GM18517 (cell line): ENCODE data around the gene CAP2.

Experiments
- ATAC-seq: cut with Tn5 transposase; IDR thresholded peaks from one replicate; pipeline ENCODE4 v1.9.1; 2021; ENCODE audit warnings: mild to moderate bottlenecking, moderate library complexity; ENCODE audit not compliant: unreplicated experiment

Gene CAP2, protein sequence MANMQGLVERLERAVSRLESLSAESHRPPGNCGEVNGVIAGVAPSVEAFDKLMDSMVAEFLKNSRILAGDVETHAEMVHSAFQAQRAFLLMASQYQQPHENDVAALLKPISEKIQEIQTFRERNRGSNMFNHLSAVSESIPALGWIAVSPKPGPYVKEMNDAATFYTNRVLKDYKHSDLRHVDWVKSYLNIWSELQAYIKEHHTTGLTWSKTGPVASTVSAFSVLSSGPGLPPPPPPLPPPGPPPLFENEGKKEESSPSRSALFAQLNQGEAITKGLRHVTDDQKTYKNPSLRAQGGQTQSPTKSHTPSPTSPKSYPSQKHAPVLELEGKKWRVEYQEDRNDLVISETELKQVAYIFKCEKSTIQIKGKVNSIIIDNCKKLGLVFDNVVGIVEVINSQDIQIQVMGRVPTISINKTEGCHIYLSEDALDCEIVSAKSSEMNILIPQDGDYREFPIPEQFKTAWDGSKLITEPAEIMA

DNA sequence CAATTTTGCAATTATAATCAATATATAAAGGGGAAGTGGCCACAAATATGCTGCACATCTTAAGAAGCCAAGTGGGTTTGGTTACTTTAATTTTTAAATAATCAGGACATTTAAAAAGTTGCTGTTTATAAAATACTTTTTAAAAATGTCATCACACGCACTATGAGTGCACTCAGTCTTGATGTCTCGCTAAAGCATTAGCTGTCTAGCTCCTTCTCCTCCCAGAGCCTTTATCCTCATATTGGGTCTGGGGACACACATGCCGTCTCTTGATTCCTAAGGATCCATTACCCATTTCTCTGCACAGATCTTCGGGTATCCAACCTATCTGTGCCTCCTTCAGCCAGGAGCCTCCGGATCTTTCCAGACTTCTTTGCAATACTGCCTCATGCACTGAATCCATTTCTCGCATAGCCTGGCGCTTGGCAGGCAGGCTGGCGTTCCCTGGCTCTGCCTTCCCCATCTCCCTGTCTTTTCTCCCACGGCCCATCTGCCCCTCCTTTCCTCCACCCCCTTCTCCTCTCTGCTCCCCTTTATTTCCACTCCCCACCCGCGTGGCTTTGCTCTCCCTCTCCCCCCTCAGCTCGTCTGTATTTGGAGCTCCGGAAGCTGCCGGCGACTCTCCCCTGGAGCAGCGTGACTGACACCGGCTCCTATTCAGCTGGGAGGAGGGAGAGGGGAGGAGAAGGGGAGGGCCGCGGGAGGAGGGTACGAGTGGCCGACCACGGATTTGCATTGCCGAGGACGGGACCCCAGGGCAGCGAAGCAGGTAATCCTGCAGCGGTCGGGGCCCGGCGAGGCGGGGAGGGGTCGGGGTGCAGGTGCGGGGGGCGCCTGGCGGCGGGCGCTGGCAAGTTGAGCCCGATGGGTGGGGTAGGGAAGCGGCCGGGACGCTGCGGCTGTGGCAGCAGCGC lies at the start of gene CAP2:
Gene CAP2, plus strand, starts transcription at position 618 of the 914 bp plus-strand sequence. CDS start 27,961 bp downstream, outside the sequence.
- no peak for ATAC-seq

DNA sequence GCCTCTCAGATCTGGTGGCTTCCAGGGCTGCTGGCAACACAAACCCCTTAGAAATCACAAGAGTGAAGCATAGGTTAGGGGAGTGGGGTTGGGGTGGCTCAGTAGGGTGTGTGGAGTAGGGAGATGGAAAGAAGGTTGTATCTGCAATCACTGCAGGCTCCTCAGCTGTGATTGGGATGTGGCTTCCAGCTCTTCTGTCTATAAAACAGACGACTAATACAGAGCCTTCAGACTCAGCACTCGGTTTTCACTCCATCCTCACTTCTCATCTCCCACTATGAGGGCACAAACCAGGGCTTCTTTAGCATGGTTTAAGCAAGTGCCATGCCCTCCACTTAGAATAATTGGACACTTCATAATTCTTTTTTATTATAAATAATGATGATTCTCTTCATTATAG lies 46.4 kb upstream of the CAP2 start:
- ATAC-seq = no peak

DNA sequence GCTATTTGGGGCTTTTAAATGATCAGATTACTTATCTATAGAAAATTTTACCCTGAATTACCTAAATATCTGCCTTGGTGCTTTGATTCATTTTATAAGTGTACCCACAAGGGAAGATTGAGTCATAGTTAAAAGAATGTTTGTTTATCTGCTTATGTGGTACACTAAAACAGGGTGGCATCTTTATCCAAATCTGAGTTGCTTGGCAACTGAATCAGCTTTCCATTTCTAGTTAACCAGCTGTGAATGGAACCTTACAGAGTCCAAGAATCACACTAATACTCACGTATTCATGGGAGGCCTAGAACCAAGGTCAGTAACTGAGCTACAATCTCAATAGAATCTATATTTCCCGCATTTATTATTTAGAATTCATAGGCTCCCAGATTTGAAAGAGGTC lies 44.0 kb upstream of the CAP2 start:
- no peak for ATAC-seq

DNA sequence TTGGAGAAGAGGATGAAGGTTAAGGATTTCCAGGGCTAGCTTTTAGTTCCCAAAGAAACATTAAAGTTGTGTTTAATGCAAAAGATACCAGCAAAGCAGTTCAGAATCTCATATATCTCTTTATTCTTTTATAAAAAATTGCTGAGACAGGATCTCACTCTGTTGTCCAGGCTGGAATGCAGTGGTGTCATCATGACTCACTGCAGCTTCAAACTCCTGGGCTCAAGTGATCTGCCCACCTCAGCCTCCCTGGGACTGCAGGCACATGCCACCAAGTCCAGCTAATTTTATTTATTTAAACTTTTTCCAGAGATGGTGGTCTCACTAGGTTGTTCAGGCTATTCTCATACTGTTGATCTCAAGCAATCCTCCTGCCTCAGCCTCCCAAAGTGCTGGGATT lies 41.1 kb upstream of the CAP2 start:
- ATAC-seq = no peak

DNA sequence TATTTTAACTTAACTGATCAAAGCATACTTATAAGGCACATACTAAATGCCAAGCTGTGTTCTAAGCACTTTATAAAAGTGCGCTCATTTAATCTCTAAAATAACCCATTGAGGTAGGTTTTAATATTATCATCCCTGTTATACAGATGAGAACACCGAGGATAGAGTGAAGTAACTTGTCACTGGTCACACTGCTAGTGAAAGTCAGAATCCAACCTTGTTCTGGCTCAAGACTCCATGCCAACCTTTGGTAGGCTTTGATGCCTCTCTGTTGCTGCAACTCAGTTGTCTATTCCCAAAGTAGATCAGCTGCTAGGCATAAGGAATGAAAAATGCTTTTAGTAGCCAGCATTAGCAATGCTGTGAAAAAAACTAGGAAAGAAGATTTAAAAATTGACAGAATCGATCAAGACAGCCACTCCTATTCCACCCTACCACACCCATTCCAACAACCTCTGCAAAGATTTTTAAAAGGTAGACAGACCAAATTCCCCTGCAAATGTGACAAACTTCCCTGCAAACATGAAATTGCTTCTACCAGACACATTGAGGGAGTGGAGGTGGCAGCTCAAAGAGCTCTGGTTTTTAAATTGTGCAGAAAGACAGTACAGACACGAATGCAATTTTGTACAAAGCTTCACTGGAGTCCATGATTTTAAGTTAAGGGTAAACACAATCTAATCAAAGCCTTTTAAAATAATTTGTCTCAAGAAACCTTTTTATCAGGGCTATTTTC lies 39.8 kb upstream of the CAP2 start:
- ATAC-seq = no peak

DNA sequence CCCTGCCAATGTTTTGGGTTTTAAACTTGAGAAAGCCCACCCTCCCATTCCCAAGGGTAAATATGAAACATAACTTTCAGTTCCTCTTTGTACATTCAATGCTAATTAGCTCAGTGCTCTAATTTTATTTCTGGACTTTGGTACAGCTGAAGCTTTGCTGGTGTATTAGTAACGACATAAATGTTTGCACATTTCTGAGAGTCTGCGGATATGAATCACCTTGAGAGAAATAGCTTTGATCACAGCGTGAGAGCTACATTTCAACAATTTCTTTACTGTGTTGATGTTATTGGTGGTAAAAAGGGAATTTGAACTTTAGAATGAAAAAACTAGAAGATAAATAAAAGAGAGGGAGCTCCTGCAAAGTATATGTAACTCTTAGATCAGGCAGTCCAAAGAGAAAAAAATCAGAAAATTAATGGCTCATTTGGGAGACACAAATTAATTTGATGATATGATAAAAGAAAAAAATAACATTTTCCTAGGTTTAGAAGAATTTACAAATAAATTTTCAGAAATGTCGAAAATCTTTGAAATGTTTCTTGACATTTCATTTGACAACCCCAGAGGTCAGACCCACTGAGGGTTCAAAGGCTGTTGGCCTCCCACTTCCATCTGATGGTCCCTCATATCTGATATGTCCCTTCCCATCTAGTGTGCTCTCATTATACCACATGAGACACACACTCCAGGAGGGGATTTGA lies 38.5 kb upstream of the CAP2 start:
- ATAC-seq = no peak

DNA sequence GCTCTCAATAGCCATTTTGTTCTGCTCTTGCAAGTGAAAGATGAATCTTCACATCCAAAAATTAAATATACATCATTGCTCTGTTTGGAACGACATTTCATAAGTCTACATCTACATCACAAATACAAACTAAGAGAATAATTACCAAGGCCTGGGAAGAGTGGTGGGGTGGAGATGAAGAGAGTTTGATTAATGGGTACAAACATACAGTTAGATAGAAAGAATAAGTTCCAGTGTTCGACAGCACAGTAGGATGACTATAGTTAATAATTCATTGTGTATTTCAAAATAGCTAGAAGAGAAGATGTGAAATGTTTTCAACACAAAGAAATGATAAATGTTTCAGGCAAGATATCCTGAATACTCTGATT lies 38.0 kb upstream of the CAP2 start:
- ATAC-seq = no peak

DNA sequence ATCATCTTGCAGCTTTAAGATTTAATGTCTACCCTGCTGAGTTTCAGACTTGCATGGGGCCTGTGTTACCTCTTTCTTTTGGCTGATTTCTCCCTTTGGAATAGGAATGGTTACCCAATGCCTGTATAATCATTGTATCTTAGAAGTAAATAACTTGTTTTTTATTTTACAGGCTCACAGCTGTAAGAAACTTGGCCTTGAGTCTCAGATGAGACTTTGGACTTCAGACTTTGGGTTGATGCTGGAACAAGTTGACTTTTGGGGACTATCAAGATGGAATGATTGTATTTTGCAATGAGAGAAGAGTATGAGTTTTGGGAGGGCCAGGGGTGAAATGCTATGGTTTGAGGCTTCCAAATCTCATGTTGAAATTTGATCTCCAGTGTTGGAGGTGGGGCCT lies 34.9 kb upstream of the CAP2 start:
- no peak for ATAC-seq

DNA sequence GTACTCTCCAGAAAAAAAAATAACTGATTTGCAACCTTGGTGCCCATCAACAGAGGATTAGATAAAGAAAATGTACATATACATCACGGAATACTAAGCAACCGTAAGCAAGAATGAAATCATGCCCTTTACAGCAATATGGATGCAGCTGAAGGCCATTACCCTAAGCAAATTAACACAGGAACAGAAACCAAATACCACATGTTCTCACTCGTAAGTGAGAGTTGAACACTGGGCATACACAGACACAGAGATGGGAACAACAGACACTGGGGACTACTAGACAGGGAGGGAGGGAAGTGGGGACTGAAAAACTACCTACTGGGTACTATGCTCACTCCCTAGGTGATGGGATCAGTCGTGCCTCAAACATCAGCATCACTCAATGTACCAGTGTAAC lies 32.8 kb upstream of the CAP2 start:
- ATAC-seq = no peak

DNA sequence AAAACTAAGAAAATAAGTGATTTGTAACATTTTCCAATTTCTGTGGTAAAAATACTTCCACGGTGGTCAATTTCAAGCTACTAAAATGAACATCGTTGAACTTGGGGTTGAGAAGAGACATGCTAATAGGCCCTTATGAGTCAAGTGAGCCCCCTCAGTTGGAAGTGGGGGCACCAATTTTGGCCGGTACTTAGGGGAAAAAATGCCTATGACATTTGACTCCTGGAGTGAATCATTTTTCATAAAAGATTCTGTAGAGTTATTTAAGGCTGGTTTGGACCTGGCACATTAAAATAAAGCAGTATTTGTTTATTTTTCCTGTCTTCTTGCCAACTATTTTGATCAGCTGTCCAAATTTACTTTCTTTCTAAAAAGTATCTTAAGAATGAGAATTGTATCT lies 32.4 kb upstream of the CAP2 start:
- ATAC-seq = no peak

DNA sequence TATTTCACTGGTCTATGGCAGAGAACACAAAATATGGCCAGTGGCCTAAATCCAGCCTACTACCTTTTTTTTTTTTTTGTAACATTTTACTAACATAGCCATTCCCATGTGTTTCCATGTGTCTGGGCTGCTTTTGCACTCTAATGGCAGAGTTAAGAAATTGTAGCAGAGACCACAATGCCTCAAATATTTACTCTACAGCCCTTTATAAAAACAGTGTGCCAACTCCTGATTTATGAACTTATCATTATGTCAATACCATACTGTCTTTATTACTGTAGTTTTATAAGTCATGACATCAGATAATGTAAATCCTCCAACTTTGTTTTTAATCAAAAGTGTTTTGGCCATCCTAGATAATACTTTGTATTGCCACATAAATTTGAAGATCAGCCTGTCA lies 27.4 kb upstream of the CAP2 start:
- ATAC-seq = no peak

DNA sequence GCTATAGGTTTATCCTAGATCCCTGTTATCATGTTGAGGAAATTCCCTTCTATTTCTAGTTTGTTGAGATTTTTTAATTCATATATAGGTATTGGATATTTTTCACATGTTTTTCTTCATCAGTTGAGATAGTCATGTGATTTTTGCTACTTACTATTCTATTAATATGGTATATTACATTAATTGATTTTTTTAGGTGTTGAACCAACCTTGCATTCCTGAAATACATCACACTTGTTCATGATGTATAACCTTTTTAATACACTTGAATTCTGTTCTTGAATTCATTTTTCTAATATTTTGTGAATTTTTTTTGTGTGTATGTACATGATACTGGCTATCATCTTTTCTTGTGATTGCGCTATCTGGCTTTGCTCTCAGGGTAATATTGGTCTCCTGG lies 25.5 kb upstream of the CAP2 start:
- no peak for ATAC-seq

DNA sequence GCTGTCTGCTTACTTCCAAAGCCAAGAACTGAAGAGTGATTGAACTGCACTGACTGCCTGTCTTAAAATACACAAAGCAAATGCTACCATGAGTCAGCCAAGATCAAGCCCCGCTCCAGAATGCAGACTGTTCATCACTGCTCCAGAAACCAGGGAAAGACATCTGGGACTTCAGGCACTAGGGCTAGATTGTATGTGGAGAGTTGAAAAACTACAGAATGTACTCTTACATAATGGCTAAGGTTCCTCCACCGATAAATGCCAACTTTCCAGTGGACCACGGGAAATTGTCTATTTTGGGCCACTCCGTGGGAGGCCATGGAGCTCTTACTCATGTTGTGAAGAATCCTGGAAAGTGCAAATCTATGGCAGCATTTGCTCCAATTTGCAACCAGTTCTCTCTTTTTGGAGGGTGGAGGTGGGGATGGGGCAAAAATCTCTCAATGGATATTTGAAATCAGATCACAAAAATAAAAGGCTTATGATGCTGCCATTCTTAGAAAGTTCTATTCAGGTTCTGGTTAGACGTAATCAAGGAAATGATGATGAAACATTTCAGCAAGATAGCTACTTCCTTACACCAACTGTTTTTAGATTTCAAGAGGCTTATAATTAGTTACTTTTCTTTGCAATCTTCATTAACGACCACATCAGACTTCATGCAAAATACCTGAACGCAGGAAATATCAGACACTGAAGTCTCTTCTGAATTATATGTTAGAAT lies 11.8 kb upstream of the CAP2 start:
- ATAC-seq = no peak

DNA sequence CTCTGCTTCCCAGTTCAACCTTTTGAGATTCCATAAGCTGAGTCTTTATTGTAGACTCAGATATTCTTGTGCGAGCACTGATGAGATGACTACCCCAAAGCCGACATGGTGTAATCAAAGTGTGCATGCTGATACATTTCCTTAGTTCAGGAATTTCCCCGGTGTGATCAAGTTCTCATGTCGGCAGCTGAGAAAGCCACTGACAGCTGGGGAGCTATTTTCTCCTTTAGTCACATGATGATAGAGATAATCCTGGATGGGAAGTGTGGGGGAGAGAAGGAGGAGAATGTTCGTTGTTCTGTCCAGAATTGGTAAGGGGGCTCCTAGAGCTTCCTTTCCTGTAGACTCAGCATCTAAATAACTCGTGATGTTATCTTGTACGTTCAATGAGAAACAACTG lies 7.7 kb upstream of the CAP2 start:
- ATAC-seq = no peak

DNA sequence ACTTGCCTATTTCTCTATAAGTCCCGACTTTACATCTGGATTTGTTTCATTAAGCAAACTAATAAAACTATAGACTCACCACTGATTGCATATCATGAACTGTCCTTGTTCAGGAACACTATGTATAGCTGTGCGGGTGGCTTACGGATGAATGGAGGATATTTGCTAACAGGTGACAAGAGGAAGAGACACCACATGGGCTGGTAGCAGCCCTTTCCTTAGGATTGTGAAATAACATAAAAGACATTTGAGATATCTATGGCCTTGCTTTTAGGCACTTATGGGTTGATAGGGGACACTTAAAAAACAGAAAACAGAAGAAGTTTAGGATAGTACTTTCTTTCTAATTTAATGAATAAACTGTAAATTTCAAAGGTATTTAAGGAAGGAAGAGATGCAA lies 5.0 kb upstream of the CAP2 start:
- ATAC-seq = no peak

DNA sequence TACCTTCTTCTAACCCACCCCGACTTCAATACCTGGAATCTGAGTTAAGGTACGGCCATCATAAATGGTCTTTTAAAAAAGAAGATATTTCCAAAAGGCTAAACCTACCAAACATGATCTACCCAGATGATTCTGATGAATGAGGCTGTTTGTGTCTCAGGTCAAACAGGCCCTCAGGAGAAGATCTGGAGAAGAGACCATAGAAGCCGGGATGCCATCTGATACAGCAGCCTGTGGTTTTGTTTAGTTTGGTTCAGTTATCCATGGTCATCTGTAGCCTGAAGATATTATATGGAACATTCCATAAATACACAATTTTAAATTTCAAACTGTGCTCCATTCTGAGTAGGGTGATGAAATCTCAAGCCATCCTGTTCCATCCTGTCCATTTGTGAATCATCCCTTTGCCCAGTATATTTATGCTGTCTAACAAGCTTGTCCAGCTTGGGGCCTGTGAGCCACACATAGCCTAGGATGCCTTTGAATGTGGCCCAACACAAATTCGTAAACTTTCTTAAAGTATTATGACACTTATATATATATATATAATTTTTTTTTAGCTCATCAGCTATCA lies 4.0 kb upstream of the CAP2 start:
- no peak for ATAC-seq

DNA sequence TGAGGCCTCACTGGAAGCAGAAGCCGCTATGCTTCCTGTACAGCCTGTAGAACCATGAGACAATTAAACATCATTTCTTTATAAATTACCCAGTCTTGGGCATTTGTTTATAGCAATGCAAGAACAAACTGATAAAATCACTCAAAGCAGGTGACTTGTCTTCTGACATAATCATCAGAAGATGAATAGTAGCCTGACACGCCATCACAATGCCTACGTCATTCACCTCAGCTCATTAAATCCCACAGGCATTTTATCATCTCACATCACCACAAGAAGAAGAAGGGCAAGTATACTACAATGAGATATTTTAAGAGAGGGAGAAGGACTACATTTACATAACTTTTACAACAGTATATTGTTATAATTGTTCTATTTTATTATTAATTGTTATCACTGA lies 3.1 kb upstream of the CAP2 start:
- ATAC-seq = no peak

DNA sequence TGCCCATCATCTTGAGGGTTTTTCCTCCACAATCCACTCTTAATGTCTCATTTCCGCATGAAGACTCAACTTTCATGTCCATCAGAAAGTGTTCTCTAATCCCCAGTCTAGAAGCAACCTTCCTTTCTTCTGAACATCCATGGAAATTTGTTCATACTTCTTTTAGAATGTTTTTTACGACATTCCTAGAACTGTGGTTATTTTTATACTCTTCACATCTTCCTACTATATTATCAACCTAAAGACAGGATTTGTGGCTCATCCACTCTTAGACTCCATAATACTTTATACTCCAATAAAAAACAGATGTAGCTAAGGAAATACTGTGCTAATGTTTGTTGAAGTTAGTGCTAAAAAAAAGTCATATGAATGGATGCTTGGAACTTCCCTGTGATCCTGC lies 1.4 kb upstream of the CAP2 start:
- ATAC-seq = no peak

DNA sequence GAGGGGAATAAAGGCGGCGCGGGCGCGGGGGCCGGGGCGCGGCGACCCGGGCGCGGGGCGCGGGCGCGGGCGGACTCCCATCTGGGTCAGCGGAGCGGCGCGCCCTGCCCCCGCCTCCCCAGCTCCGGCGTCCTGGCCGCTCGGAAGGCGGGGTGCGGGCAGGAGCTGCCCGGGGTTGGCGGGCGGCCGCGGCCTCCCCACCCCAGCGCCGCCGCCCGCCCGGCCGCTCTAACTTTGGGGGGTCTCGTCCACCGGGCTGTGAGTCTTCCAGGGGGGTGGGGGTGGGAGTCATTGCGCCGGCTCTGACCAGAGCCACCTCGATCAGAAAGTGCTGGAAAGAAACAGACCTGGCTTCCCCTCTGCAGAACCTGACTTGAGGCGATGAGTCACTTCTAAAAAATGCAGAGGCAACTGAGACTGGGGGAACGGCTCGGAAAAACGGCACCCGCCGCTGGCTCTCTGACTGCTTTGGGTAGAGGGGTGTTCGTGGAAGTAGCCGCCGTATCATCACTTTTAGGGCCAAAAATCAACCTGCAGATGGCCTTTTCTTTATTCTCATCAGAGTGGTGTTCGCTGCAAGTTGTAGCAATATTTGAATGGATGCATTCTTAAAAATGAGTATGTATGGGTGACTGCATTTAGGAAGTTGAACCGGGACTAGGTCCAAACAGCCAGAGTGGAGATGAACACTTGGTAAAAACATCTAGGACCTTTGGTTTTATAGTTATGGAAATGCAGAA lies 667 bp downstream of the CAP2 start:
- no peak for ATAC-seq
